HG02970 (cell line): Measurements from ENCODE around the gene SERPINH1.
"Not testable (repeated sequence)": the region's sequence is repeated elsewhere in the genome, so short reads cannot be mapped to it uniquely, and the experiment has no call there.

Experiments used
- ATAC-seq: cut with Tn5 transposase; IDR thresholded peaks from one replicate; pipeline ENCODE4 v1.9.1; 2021; ENCODE audit warnings: mild to moderate bottlenecking, moderate library complexity, moderate number of reproducible peaks; ENCODE audit not compliant: unreplicated experiment, low FRiP score

The SERPINH1 gene

GRCh38 chr11:75571625-75572024 is 9.6 kb downstream of the SERPINH1 start:
- ATAC-seq, result no peak

GRCh38 chr11:75572744-75573143 is 10.7 kb downstream of the SERPINH1 start:
- ATAC-seq, result no peak

- no peak for ATAC-seq
These were observed 12.9 kb downstream of the SERPINH1 start for GRCh38 chr11:75574698-75575602.

GRCh38 chr11:75576017-75576416 is 14.0 kb downstream of the SERPINH1 start:
- no peak for ATAC-seq

GRCh38 chr11:75576499-75576918 is 14.5 kb downstream of the SERPINH1 start:
- no peak for ATAC-seq

GRCh38 chr11:75577207-75577606 is 15.2 kb downstream of the SERPINH1 start:
- ATAC-seq, result no peak

GRCh38 chr11:75578977-75579376 is 16.9 kb downstream of the SERPINH1 start:
- ATAC-seq, result no peak

GRCh38 chr11:75579841-75580240 is 17.8 kb downstream of the SERPINH1 start:
- no peak for ATAC-seq

- no peak for ATAC-seq
These were observed 20.4 kb downstream of the SERPINH1 start for GRCh38 chr11:75582506-75582894.

- ATAC-seq, result no peak
These were observed 21.1 kb downstream of the SERPINH1 start for GRCh38 chr11:75582895-75583717.

GRCh38 chr11:75583718-75584658 is 21.9 kb downstream of the SERPINH1 start:
- no peak for ATAC-seq

- ATAC-seq, result not testable (repeated sequence)
These were observed 22.7 kb downstream of the SERPINH1 start for GRCh38 chr11:75584659-75585292.

- no peak for ATAC-seq
These were observed 23.2 kb downstream of the SERPINH1 start for GRCh38 chr11:75585293-75585670.

- ATAC-seq, result no peak
These were observed 24.3 kb downstream of the SERPINH1 start for GRCh38 chr11:75586395-75586794.

- no peak for ATAC-seq
These were observed 26.0 kb downstream of the SERPINH1 start for GRCh38 chr11:75588051-75588481.

- ATAC-seq, result no peak
These were observed 27.0 kb downstream of the SERPINH1 start for GRCh38 chr11:75589051-75589450.

GRCh38 chr11:75589933-75590332 is 27.9 kb downstream of the SERPINH1 start:
- ATAC-seq, result no peak

GRCh38 chr11:75591371-75591770 is 29.3 kb downstream of the SERPINH1 start:
- no peak for ATAC-seq

- ATAC-seq, result no peak
These were observed 29.9 kb downstream of the SERPINH1 start for GRCh38 chr11:75591966-75592365.

- no peak for ATAC-seq
These were observed 30.7 kb downstream of the SERPINH1 start for GRCh38 chr11:75592715-75593114.
